Measurements from ENCODE around the gene FAF1.
"Not testable (repeated sequence)": the region's sequence is repeated elsewhere in the genome, so short reads cannot be mapped to it uniquely, and the experiment has no call there.

The FAF1 gene

DNA sequence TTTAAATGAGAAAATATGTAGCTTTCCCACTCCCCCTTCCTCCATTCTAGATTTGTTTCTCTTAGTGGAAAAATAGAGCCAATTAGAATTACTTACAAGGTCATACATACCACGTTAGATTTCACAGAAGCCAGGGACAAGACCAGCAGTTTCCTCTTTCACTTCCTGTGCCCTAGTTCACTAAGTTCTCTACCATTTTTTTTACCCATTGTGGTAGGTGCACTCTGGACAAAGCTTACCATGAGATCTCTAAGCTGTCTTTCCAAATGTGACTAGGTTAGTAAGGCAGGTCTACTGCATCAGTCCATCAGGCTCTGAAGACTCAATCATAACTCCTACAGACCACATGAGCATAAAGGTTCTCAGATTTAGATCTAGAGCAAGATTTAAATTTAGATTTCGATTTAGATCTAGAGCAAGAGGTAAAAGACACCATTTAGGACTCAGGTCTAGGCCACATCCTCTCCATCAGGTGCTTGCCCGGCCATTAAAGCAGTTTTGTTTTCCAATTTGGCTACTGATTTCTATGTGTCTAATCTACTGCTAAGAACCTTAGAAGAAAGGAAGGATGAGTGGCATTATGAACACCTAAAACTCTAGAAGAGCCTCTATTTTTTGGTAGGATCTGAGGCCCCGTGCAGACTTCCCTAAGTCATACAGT lies 235.3 kb downstream of the FAF1 start:
- peaks cover 2% of the 10 kb centered on the region; the same call in 1 of the 2 replicates for H3K36me3 ChIP-seq (ENCODE audit: control insufficient read depth, insufficient read depth, low read length)
- H3K4me3 ChIP-seq (replicated peaks; ENCODE audit: low read depth, low read length) = no peak overlapping the region
- TF ChIP-seq, protein P1, sequence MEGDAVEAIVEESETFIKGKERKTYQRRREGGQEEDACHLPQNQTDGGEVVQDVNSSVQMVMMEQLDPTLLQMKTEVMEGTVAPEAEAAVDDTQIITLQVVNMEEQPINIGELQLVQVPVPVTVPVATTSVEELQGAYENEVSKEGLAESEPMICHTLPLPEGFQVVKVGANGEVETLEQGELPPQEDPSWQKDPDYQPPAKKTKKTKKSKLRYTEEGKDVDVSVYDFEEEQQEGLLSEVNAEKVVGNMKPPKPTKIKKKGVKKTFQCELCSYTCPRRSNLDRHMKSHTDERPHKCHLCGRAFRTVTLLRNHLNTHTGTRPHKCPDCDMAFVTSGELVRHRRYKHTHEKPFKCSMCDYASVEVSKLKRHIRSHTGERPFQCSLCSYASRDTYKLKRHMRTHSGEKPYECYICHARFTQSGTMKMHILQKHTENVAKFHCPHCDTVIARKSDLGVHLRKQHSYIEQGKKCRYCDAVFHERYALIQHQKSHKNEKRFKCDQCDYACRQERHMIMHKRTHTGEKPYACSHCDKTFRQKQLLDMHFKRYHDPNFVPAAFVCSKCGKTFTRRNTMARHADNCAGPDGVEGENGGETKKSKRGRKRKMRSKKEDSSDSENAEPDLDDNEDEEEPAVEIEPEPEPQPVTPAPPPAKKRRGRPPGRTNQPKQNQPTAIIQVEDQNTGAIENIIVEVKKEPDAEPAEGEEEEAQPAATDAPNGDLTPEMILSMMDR (IDR thresholded peaks at IDR 0.05; ENCODE audit: insufficient read depth, low read length, poor library complexity, severe bottlenecking) = no peak
- peak; percentile 39 for DNase-seq (ENCODE audit: extremely low read depth, insufficient read length)
- H3K27me3 ChIP-seq (replicated peaks; ENCODE audit: control insufficient read depth, insufficient read depth, low read length) = no peaks in the 10 kb centered on the region

DNA sequence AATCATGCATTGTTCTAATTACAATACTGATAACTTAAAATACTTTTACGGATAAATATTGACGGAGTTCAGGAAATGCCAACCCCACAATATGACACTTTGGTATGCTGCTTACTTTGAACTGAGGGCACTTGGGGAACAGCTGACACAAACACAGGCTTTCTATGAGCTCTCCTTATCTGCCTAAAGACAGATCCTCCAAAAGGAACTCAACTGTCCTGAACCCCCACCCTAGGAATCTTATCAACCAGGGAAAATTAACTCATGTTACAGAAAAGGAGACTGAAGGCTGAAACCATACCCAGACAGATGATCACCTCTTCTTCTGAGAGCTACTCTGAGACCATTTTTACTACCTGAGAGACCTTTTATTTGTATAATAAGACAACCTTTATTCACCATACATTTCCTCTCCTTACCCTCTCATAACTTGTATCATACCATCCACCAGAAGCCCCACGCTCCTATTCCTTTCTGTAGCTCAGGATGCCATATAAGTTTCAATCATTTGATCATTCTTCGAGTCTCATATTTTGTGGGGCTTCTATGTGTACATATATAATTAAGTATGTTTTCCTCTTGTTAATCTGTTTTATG lies 239.5 kb downstream of the FAF1 start:
- TF ChIP-seq, protein P1 (IDR thresholded peaks at IDR 0.05; ENCODE audit: insufficient read depth, low read length, poor library complexity, severe bottlenecking) = no peak
- no peak for DNase-seq (ENCODE audit: extremely low read depth, insufficient read length)
- H3K27me3 ChIP-seq (replicated peaks; ENCODE audit: control insufficient read depth, insufficient read depth, low read length) = no peaks in the 10 kb centered on the region
- H3K36me3 ChIP-seq (ENCODE audit: control insufficient read depth, insufficient read depth, low read length) = no peaks in the 10 kb centered on the region; the same call in 1 of the 2 replicates
- H3K4me3 ChIP-seq (replicated peaks; ENCODE audit: low read depth, low read length) = no peak overlapping the region

DNA sequence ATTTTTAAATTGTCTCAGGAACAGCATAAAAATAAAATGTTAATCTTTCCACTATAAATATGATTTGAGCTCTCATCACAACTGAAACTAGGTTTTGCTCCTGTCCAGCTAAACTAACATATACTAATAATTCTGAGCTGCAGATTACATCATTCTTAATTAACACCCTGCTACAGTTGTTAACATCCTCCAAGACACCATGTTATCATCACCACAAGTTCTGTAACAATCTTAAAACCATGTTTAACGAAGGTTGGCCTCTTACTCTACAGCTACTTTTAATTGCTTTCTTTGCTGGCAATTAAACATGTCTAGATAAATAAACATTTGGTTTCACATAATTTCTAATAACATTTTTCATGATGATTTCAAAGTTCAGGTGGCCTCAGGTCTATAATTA lies 240.9 kb downstream of the FAF1 start:
- DNase-seq (ENCODE audit: extremely low read depth, insufficient read length) = no peak
- Histone ChIP-seq H3K36me3 (ENCODE audit: control insufficient read depth, insufficient read depth, low read length) (no peaks in the 10 kb centered on the region; the same call in 1 of the 2 replicates), H3K4me3 (replicated peaks; ENCODE audit: low read depth, low read length) (no peak overlapping the region), H3K27me3 (replicated peaks; ENCODE audit: control insufficient read depth, insufficient read depth, low read length) (no peaks in the 10 kb centered on the region)
- TF ChIP-seq, protein P1 (IDR thresholded peaks at IDR 0.05; ENCODE audit: insufficient read depth, low read length, poor library complexity, severe bottlenecking) = no peak

DNA sequence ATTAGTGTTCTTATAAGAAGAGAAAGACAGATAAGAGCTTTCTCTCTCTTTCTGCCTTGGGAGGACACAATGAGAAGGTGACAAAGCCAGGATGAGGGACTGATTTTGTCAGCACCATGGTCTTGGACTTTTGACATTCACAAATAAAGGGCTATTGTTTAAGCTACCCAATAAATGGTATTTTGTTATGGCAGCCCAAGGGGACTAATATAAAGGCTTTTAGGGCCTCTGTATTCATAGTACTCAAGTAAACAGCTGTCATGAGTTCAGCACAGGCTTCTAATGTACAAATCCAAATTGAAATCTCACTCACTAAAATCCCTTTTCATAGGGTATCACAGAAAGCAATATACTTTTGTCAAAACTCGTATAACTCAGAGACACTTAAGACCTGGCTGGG lies 242.7 kb downstream of the FAF1 start:
- TF ChIP-seq, protein P1 (IDR thresholded peaks at IDR 0.05; ENCODE audit: insufficient read depth, low read length, poor library complexity, severe bottlenecking) = no peak
- no peaks in the 10 kb centered on the region for H3K27me3 ChIP-seq (replicated peaks; ENCODE audit: control insufficient read depth, insufficient read depth, low read length)
- H3K4me3 ChIP-seq (replicated peaks; ENCODE audit: low read depth, low read length) = no peak overlapping the region
- no peaks in the 10 kb centered on the region; the same call in 1 of the 2 replicates for H3K36me3 ChIP-seq (ENCODE audit: control insufficient read depth, insufficient read depth, low read length)
- DNase-seq (ENCODE audit: extremely low read depth, insufficient read length) = no peak

DNA sequence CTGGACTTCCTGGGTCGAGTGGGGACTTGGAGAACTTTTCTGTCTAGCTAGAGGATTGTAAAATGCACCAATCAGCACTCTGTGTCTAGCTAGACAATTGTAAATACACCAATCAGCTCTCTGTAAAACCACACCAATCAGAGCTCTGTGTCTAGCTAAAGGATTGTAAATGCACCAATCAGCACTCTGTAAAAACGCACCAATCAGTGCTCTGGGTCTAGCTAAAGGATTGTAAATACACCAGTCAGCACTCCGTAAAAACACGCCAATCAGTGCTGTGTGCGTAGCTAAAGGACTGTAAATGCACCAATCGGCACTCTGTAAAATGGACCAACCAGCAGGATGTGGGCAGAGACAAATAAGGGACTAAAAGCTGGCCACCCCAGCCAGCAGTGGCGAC lies 243.6 kb downstream of the FAF1 start:
- DNase-seq (ENCODE audit: extremely low read depth, insufficient read length); H3K27me3 ChIP-seq (replicated peaks; ENCODE audit: control insufficient read depth, insufficient read depth, low read length); H3K36me3 ChIP-seq (ENCODE audit: control insufficient read depth, insufficient read depth, low read length); H3K4me3 ChIP-seq (replicated peaks; ENCODE audit: low read depth, low read length): not testable (repeated sequence)

DNA sequence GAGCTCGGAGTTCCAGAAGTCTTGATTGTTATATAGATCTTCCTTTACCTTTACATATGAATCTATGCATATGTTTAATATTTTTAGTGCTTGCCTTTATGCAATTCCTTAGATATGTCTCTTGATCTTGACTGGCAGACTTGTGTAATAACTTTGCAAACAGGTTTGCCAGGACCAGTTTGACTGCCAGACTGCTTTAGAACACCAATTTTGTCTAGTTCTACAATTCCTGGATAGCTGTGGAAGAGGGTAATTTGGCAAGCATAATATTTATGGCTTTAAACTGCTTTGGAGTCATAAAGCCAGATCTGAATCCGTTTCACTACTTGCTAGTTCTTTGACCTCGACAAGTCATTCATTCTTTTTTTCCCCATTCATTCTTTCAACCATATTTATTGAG lies 250.0 kb downstream of the FAF1 start:
- no peaks in the 10 kb centered on the region for H3K36me3 ChIP-seq (ENCODE audit: control insufficient read depth, insufficient read depth, low read length)
- no peaks in the 10 kb centered on the region for H3K27me3 ChIP-seq (replicated peaks; ENCODE audit: control insufficient read depth, insufficient read depth, low read length)
- no peak overlapping the region for H3K4me3 ChIP-seq (replicated peaks; ENCODE audit: low read depth, low read length)
- TF ChIP-seq, protein P1 (IDR thresholded peaks at IDR 0.05; ENCODE audit: insufficient read depth, low read length, poor library complexity, severe bottlenecking) = no peak
- DNase-seq (ENCODE audit: extremely low read depth, insufficient read length) = no peak
